Prostate gland (tissue), 2 donors: ENCODE measurements around the gene ENTPD5.
"Not testable (repeated sequence)": the region's sequence is repeated elsewhere in the genome, so short reads cannot be mapped to it uniquely, and the experiment has no call there.

Experiments used
- CTCF ChIP-seq, 4 experiments: fragments of 200-600 bp in 2 of 4; fragments of 450-650 bp in 2 of 4; sonication (generic) in 2 of 4; IDR thresholded peaks; 1 replicate in 3 of 4; 2 replicates in 1 of 4; pipeline ENCODE4 v1.5.1; 2016 to 2019; ENCODE audit warnings: antibody characterized with exemption in 4 of 4, mild to moderate bottlenecking in 2 of 4, moderate library complexity in 2 of 4
- POLR2A ChIP-seq: fragments of 450-650 bp; IDR thresholded peaks from one replicate; pipeline ENCODE4 v1.6.1; 2016; ENCODE audit warnings: antibody characterized with exemption, mild to moderate bottlenecking
- POLR2AphosphoS5 ChIP-seq: sonication (generic); formaldehyde crosslinking; IDR thresholded peaks from one replicate; pipeline ENCODE4 v1.6.1; 2017; ENCODE audit warnings: antibody characterized with exemption

GRCh38 chr14:73988656-73989055 lies 30.4 kb downstream of the ENTPD5 start:
- not testable (repeated sequence) for TF ChIP-seq CTCF (IDR thresholded peaks at IDR 0.05); POLR2A; POLR2AphosphoS5
